Right atrium auricular region (tissue), 2 donors: ENCODE results near the gene BCL2L2. TPM values are rescaled to one million over a fixed set of nuclear protein-coding genes. Genes with fewer than 3 reads are reported as not detected.

Experiments used
- DNase-seq: peaks from one replicate; pipeline ENCODE4 v3.0.0-alpha.2; 2019; ENCODE audit warnings: low spot score
- H3K27ac ChIP-seq, 2 donors: fragments of 200-600 bp; sonication (generic); 1 replicate in 1 of 2; 2 replicates in 1 of 2; pipeline ENCODE4 v1.5.1; 2016 to 2019
- H3K27me3 ChIP-seq, 2 donors: fragments of 200-600 bp; sonication (generic); one replicate each; pipeline versions ENCODE4 v1.5.1 to v1.6.0; 2017 to 2019
- H3K36me3 ChIP-seq: fragments of 200-600 bp; sonication (generic); one replicate; pipeline ENCODE4 v1.5.1; 2016
- H3K4me1 ChIP-seq, 2 donors: fragments of 200-600 bp; sonication (generic); one replicate each; pipeline versions ENCODE4 v1.5.1 to v1.6.0; 2017 to 2019
- H3K4me3 ChIP-seq, 2 donors: fragments of 200-600 bp; sonication (generic); 1 replicate in 1 of 2; 2 replicates in 1 of 2; pipeline ENCODE4 v1.5.1; 2017 to 2019; ENCODE audit warnings: mild to moderate bottlenecking in 1 of 2, moderate library complexity in 1 of 2
- H3K9me3 ChIP-seq, 2 donors: fragments of 200-600 bp; sonication (generic); one replicate each; pipeline ENCODE4 v1.5.1; 2019
- total RNA-seq, 2 donors: library from RNA; depleted of rRNA; stranded (reverse); fragments of >200 nt; gene quantifications; one replicate each; pipeline ENCODE4 v1.1.0, GENCODE V29; 2016
- TF ChIP-seq, protein P1 (sequence below), 2 donors: fragments of 200-600 bp; sonication (generic); IDR thresholded peaks; one replicate each; pipeline ENCODE4 v1.5.1; 2019; ENCODE audit warnings: antibody characterized with exemption in 2 of 2

Gene BCL2L2
- total RNA-seq, 2 donors from 2014 or later: 26.8 to 36.3 TPM

DNA sequence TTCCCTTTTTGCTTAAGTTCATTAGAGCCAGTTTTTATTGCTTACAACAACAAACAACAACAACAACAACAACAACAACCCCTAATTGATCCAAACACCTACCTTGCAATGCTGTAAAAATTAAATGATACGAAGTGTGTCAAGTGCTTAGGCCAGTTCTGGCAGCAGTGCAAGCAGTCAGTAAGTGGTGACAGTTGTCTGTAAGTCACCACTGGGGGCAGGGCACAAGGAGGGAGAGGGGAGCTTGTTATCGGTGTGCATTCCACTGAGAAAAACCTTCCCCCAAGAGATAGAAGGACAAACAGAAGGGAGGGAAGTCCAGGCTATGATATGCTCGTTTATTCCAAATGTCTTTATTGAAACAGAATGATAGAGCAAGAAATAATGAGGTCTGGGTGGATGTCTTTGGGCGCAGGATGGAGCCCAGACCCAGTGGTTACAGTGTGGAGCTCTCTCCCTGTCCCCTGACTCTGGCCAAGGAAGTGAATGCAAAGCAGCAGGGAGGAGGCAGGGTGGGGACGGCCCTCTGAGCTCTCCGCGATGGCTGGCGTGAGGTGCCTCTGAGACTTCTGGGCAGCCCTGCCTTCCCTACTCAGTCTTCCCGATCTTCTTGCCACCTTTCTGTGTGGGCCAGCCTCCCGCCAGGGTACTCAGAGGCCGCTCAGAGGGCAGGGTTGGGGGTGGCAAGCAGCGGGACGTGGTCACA, 39.5 kb downstream of the BCL2L2 start:
- H3K27ac ChIP-seq: peak overlapping the region in 1 of 2 donors; percentile 64
- H3K36me3 ChIP-seq: no peaks in the 10 kb centered on the region
- no peaks in the 10 kb centered on the region for H3K9me3 ChIP-seq
- no peak overlapping the region for H3K4me3 ChIP-seq
- DNase-seq: no peak
- H3K4me1 ChIP-seq: peaks cover 0 to 9% of the 10 kb centered on the region in 2 donors
- TF ChIP-seq, protein P1, sequence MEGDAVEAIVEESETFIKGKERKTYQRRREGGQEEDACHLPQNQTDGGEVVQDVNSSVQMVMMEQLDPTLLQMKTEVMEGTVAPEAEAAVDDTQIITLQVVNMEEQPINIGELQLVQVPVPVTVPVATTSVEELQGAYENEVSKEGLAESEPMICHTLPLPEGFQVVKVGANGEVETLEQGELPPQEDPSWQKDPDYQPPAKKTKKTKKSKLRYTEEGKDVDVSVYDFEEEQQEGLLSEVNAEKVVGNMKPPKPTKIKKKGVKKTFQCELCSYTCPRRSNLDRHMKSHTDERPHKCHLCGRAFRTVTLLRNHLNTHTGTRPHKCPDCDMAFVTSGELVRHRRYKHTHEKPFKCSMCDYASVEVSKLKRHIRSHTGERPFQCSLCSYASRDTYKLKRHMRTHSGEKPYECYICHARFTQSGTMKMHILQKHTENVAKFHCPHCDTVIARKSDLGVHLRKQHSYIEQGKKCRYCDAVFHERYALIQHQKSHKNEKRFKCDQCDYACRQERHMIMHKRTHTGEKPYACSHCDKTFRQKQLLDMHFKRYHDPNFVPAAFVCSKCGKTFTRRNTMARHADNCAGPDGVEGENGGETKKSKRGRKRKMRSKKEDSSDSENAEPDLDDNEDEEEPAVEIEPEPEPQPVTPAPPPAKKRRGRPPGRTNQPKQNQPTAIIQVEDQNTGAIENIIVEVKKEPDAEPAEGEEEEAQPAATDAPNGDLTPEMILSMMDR (IDR thresholded peaks at IDR 0.05): no peak
- no peaks in the 10 kb centered on the region for H3K27me3 ChIP-seq

GRCh38 chr14:23346693-23347405, 40.2 kb downstream of the BCL2L2 start:
- Histone ChIP-seq H3K4me1 (peaks cover 0 to 12% of the 10 kb centered on the region in 2 donors), H3K27ac (peak overlapping the region in 1 of 2 donors; percentile 64), H3K36me3 (no peaks in the 10 kb centered on the region), H3K4me3 (no peak overlapping the region), H3K27me3 (no peaks in the 10 kb centered on the region), H3K9me3 (no peaks in the 10 kb centered on the region)
- TF ChIP-seq, protein P1 (IDR thresholded peaks at IDR 0.05): no peak
- no peak for DNase-seq

DNA sequence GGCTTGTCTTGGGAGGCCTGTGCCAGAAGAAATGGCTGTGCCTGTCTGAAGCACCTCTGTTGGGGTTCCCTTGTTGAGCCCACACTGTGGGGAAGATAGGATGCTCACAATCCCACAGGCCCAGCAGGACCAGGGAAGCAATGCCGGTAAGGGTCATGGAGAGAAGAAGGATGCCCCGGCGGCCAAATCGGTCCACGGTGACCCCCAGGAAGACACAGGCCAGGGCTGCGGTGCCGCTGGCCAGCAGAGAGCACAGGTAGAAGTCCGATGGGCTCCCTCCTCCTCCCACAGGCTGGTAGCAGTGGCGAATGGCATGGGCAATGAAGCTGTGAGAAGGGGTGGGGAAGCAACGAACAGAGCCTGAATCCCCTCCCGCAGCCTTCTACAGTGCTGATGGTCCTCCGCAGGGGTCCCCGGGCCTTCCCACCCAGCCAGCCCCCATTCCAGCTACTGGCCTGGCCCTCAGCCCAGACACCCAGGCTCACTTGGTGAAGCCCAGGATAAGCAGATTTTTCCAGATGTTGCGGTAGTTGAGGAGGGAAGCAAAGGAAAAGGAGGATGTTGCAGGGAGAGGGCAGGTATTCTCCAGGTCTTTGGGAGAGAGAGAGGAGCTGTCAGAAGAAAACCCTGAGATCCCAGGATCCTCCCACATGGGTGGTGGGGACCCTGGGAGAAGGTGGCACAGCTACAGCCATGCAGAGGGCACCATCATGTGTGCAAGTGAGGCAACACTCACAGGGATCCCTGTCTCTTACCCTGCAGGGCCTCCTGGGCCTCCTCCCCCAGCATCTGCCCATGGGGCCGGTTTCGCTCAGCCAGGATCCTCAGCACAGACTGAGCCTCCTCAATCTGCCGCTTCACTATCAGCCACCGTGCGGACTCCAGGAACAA, 41.0 kb downstream of the BCL2L2 start:
- H3K36me3 ChIP-seq: no peaks in the 10 kb centered on the region
- H3K4me3 ChIP-seq: no peak overlapping the region
- H3K27me3 ChIP-seq: no peaks in the 10 kb centered on the region
- DNase-seq: no peak
- H3K27ac ChIP-seq: peak overlapping the region in 1 of 2 donors; percentile 64
- no peaks in the 10 kb centered on the region for H3K9me3 ChIP-seq
- peaks cover 0 to 20% of the 10 kb centered on the region in 2 donors for H3K4me1 ChIP-seq
- TF ChIP-seq, protein P1 (IDR thresholded peaks at IDR 0.05): no peak

GRCh38 chr14:23348297-23348655, 41.6 kb downstream of the BCL2L2 start:
- H3K36me3 ChIP-seq: no peaks in the 10 kb centered on the region
- TF ChIP-seq, protein P1 (IDR thresholded peaks at IDR 0.05): no peak
- no peaks in the 10 kb centered on the region for H3K9me3 ChIP-seq
- no peak for DNase-seq
- H3K27ac ChIP-seq: no peak overlapping the region
- peaks cover 0 to 27% of the 10 kb centered on the region in 2 donors for H3K4me1 ChIP-seq
- no peak overlapping the region for H3K4me3 ChIP-seq
- H3K27me3 ChIP-seq: no peaks in the 10 kb centered on the region

DNA sequence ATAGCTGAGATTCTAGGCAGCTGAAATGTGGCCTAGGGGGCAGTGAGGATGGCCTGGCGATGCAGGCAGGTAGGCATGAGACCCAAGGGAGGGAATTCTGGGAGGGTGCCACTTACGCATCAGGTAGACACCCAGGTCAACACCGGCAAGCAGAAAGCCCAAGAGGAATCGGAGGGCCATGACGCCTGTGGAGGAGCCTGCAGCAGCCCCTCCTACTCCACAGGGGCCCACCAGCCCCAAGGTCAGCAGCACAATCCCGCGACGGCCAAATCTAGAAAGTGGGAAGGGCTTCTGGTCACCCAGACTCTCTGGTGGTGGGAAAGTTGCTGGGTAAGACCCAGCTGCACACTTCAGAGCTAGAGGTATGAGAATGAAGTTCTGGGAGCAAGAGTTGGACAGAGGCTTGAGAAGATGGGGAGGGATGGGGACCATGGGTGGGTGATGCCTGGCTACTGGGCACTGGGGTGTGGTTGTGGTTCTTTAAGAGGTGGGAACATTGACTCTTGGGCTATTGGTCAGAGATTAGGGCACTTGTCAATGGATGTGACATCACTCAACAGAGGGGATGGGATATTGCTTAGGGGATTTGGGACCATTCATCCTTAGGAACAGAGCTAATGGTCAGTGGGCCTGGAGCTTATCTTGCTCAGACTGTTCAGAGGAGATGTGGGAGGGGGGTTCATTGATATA, 42.7 kb downstream of the BCL2L2 start:
- DNase-seq: no peak
- Histone ChIP-seq H3K36me3 (no peaks in the 10 kb centered on the region), H3K27me3 (no peaks in the 10 kb centered on the region), H3K4me1 (peaks cover 0 to 28% of the 10 kb centered on the region in 2 donors), H3K27ac (no peak overlapping the region), H3K9me3 (no peaks in the 10 kb centered on the region), H3K4me3 (no peak overlapping the region)
- TF ChIP-seq, protein P1 (IDR thresholded peaks at IDR 0.05): no peak
